GM15510 (cell line): Measurements from ENCODE around the gene PASD1.

ENCODE experiments used
- POLR2A ChIP-seq: IDR thresholded peaks from 3 replicates; pipeline ENCODE4 v1.6.1; 2011; ENCODE audit warnings: borderline replicate concordance; ENCODE audit not compliant: insufficient read length; ENCODE audit errors: extremely low read depth

PASD1 gene

GRCh38 chrX:151722241-151722846 is 158.9 kb downstream of the PASD1 start:
- no peak for TF ChIP-seq POLR2A

- no peak for TF ChIP-seq POLR2A
These were observed 159.8 kb downstream of the PASD1 start for GRCh38 chrX:151723156-151723760.

GRCh38 chrX:151724563-151725337 is 161.3 kb downstream of the PASD1 start:
- no peak for TF ChIP-seq POLR2A

GRCh38 chrX:151725338-151725614 is 161.8 kb downstream of the PASD1 start:
- no peak for TF ChIP-seq POLR2A
